ENCODE results near the gene OR10V1.
"Not testable (repeated sequence)": the region's sequence is repeated elsewhere in the genome, so short reads cannot be mapped to it uniquely, and the experiment has no call there.

Gene OR10V1

DNA sequence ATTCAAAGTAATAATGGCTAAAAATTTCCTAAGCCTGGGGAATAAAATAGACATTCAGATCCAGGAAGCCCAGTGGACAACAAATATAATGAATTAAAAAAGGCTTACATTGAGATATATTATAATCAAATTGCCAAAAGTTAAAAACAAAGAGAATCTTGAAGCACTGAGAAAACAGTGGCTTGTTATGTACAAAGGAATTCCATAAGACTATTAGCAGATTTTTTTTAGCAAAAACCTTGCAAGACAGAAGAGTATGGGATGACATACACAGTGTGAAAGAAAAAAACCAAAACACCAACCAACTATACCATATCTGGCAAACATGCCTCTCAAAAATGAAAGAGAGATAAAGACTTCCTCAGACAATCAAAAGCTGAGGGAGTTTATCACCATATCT lies 20.7 kb downstream of the OR10V1 start:
- Histone ChIP-seq H3K36me3 (ENCODE audit: control insufficient read depth in 1 of 2, insufficient read depth in 2 of 2, low read depth in 1 of 2, low read length in 2 of 2) (no peaks in the 10 kb centered on the region), H2BK15ac (ENCODE audit: low read depth, poor library complexity, severe bottlenecking) (no peak overlapping the region), H2AK5ac (ENCODE audit: low read length, severe bottlenecking) (no peak overlapping the region), H3K27ac (ENCODE audit: low read length, poor library complexity, severe bottlenecking) (no peak overlapping the region), H4K8ac (ENCODE audit: low read length) (no peak overlapping the region), H3K4me2 (ENCODE audit: low read length, poor library complexity, severe bottlenecking) (no peak overlapping the region), H2BK5ac (ENCODE audit: low read depth, low read length, poor library complexity, severe bottlenecking) (no peak overlapping the region), H2BK120ac (ENCODE audit: low read depth, low read length) (no peak overlapping the region), H3K23ac (ENCODE audit: low read length in 2 of 2) (no peak overlapping the region), H2BK12ac (ENCODE audit: low read length in 2 of 2) (no peak overlapping the region), H4K91ac (ENCODE audit: low read length) (no peak overlapping the region), H3K4ac (ENCODE audit: low read depth in 1 of 2, low read length in 2 of 2) (no peak overlapping the region), H3K4me3 (ENCODE audit: insufficient read depth in 1 of 2, low read depth in 1 of 2, low read length in 2 of 2) (no peak overlapping the region), H3K4me1 (ENCODE audit: control insufficient read depth, insufficient read depth, low read depth, low read length) (no peaks in the 10 kb centered on the region), H3K9me3 (ENCODE audit: control insufficient read depth, low read length) (peaks cover 19% of the 10 kb centered on the region), H3K9ac (ENCODE audit: low read length) (no peak overlapping the region), H2AFZ (ENCODE audit: low read depth, low read length) (no peak overlapping the region), H3K79me1 (replicated peaks; ENCODE audit: low read length, poor library complexity, severe bottlenecking) (no peaks in the 10 kb centered on the region), H3K14ac (ENCODE audit: low read length in 2 of 2) (no peak overlapping the region), H3K18ac (ENCODE audit: low read depth in 1 of 2, low read length in 2 of 2) (no peak overlapping the region), H3K27me3 (ENCODE audit: control insufficient read depth in 1 of 2, insufficient read depth in 1 of 2, low read length in 2 of 2) (no peaks in the 10 kb centered on the region)
- no peak for DNase-seq

DNA sequence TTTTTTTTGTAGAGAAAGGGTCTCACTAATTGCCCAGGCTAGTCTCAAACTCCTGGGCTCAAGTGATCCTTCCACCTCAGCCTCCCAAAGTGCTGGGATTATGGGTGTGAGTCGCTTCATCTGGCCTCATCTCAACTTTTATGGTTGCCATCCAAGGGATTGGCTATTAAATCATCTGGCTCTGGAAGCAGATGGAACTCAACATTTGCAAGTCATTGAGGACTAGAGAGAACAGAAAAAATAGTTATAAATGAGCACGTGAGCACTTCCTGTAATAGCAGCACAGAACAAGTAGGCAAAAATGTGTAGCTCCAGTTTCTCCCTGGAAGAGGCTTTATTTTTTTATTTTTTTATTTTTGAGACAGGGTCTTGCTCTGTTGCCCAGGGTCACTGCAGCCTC lies 22.5 kb downstream of the OR10V1 start:
- Histone ChIP-seq H2BK120ac (ENCODE audit: low read depth, low read length) (no peak overlapping the region), H3K4me1 (ENCODE audit: control insufficient read depth, insufficient read depth, low read depth, low read length) (no peaks in the 10 kb centered on the region), H3K36me3 (ENCODE audit: control insufficient read depth in 1 of 2, insufficient read depth in 2 of 2, low read depth in 1 of 2, low read length in 2 of 2) (no peaks in the 10 kb centered on the region), H3K4ac (ENCODE audit: low read depth in 1 of 2, low read length in 2 of 2) (no peak overlapping the region), H3K4me3 (ENCODE audit: insufficient read depth in 1 of 2, low read depth in 1 of 2, low read length in 2 of 2) (no peak overlapping the region), H3K9ac (ENCODE audit: low read length) (no peak overlapping the region), H3K18ac (ENCODE audit: low read depth in 1 of 2, low read length in 2 of 2) (no peak overlapping the region), H4K8ac (ENCODE audit: low read length) (no peak overlapping the region), H4K91ac (ENCODE audit: low read length) (no peak overlapping the region), H3K14ac (ENCODE audit: low read length in 2 of 2) (no peak overlapping the region), H3K27me3 (ENCODE audit: control insufficient read depth in 1 of 2, insufficient read depth in 1 of 2, low read length in 2 of 2) (no peaks in the 10 kb centered on the region), H3K9me3 (ENCODE audit: control insufficient read depth, low read length) (peaks cover 19% of the 10 kb centered on the region), H3K27ac (ENCODE audit: low read length, poor library complexity, severe bottlenecking) (no peak overlapping the region), H3K79me1 (replicated peaks; ENCODE audit: low read length, poor library complexity, severe bottlenecking) (no peaks in the 10 kb centered on the region), H2BK12ac (ENCODE audit: low read length in 2 of 2) (no peak overlapping the region), H2AK5ac (ENCODE audit: low read length, severe bottlenecking) (no peak overlapping the region), H2AFZ (ENCODE audit: low read depth, low read length) (no peak overlapping the region), H3K23ac (ENCODE audit: low read length in 2 of 2) (no peak overlapping the region), H2BK15ac (ENCODE audit: low read depth, poor library complexity, severe bottlenecking) (no peak overlapping the region), H3K4me2 (ENCODE audit: low read length, poor library complexity, severe bottlenecking) (no peak overlapping the region), H2BK5ac (ENCODE audit: low read depth, low read length, poor library complexity, severe bottlenecking) (no peak overlapping the region)
- DNase-seq, result no peak
- 75% methylated on average over 2 of the region's 2 CpGs for WGBS

DNA sequence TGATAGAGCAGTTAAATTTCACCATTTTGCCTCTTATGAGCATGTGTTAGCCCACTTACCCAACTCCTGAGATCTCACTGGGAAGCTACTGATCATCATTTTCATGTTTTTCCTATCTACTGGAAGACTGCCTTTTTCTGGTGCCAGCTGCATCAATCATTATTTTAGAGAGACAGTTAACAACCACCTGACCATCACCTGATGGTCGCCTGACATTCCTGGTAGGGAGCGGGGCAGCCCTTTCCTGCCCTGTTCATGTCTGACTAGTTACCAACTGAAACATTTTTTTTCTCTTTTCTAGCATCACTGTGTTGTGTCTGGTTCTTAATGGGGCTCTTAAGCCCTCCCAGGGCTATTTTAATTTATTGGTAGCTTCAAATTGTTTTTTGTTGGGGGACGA lies 24.6 kb downstream of the OR10V1 start:
- H2AFZ ChIP-seq (ENCODE audit: low read depth, low read length), result no peak overlapping the region
- H3K27me3 ChIP-seq (ENCODE audit: control insufficient read depth in 1 of 2, insufficient read depth in 1 of 2, low read length in 2 of 2), result no peaks in the 10 kb centered on the region
- H3K36me3 ChIP-seq (ENCODE audit: control insufficient read depth in 1 of 2, insufficient read depth in 2 of 2, low read depth in 1 of 2, low read length in 2 of 2), result no peaks in the 10 kb centered on the region
- no peak overlapping the region for H3K4me3 ChIP-seq (ENCODE audit: insufficient read depth in 1 of 2, low read depth in 1 of 2, low read length in 2 of 2)
- 56% methylated on average over 2 of the region's 3 CpGs for WGBS
- H2BK120ac ChIP-seq (ENCODE audit: low read depth, low read length), result no peak overlapping the region
- H3K14ac ChIP-seq (ENCODE audit: low read length in 2 of 2), result no peak overlapping the region
- no peak overlapping the region for H4K8ac ChIP-seq (ENCODE audit: low read length)
- H2BK5ac ChIP-seq (ENCODE audit: low read depth, low read length, poor library complexity, severe bottlenecking), result no peak overlapping the region
- H3K4ac ChIP-seq (ENCODE audit: low read depth in 1 of 2, low read length in 2 of 2), result no peak overlapping the region
- H3K27ac ChIP-seq (ENCODE audit: low read length, poor library complexity, severe bottlenecking), result no peak overlapping the region
- no peak overlapping the region for H4K91ac ChIP-seq (ENCODE audit: low read length)
- H3K4me1 ChIP-seq (ENCODE audit: control insufficient read depth, insufficient read depth, low read depth, low read length), result no peaks in the 10 kb centered on the region
- peak overlapping the region in 1 of 2 experiments; percentile 34 for H3K18ac ChIP-seq (ENCODE audit: low read depth in 1 of 2, low read length in 2 of 2)
- H3K4me2 ChIP-seq (ENCODE audit: low read length, poor library complexity, severe bottlenecking), result no peak overlapping the region
- no peak overlapping the region for H2BK12ac ChIP-seq (ENCODE audit: low read length in 2 of 2)
- H3K9me3 ChIP-seq (ENCODE audit: control insufficient read depth, low read length), result peaks cover 25% of the 10 kb centered on the region
- H2BK15ac ChIP-seq (ENCODE audit: low read depth, poor library complexity, severe bottlenecking), result no peak overlapping the region
- H3K23ac ChIP-seq (ENCODE audit: low read length in 2 of 2), result no peak overlapping the region
- H3K79me1 ChIP-seq (replicated peaks; ENCODE audit: low read length, poor library complexity, severe bottlenecking), result no peaks in the 10 kb centered on the region
- DNase-seq, result no peak
- no peak overlapping the region for H3K9ac ChIP-seq (ENCODE audit: low read length)
- H2AK5ac ChIP-seq (ENCODE audit: low read length, severe bottlenecking), result no peak overlapping the region

DNA sequence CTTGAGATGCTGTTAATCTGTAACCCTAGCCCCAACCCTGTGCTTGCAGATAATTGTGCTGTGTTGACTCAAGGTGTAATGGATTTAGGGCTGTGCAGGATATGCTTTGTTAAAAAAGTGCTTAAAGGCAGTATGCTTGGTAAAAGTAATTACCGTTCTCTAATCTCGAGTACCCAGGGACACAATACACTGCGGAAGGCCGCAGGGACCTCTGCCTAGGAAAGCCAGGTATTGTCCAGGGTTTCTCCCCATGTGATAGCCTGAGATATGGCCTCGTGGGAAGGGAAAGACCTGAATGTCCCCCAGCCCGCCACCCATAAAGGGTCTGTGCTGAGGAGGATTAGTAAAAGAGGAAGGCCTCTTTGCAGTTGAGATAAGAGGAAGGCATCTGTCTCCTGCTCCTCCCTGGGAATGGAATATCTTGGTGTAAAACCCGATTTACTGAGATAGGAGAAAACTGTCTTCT lies 32.4 kb downstream of the OR10V1 start:
- not testable (repeated sequence) for H2BK5ac ChIP-seq (ENCODE audit: low read depth, low read length, poor library complexity, severe bottlenecking); H3K4me1 ChIP-seq (ENCODE audit: control insufficient read depth, insufficient read depth, low read depth, low read length); H3K9ac ChIP-seq (ENCODE audit: low read length); DNase-seq; H4K8ac ChIP-seq (ENCODE audit: low read length); H3K4ac ChIP-seq (ENCODE audit: low read depth in 1 of 2, low read length in 2 of 2); H3K18ac ChIP-seq (ENCODE audit: low read depth in 1 of 2, low read length in 2 of 2); H3K4me3 ChIP-seq (ENCODE audit: insufficient read depth in 1 of 2, low read depth in 1 of 2, low read length in 2 of 2); H4K91ac ChIP-seq (ENCODE audit: low read length); H2BK12ac ChIP-seq (ENCODE audit: low read length in 2 of 2); H2AK5ac ChIP-seq (ENCODE audit: low read length, severe bottlenecking); H3K79me1 ChIP-seq (replicated peaks; ENCODE audit: low read length, poor library complexity, severe bottlenecking); H3K23ac ChIP-seq (ENCODE audit: low read length in 2 of 2); H3K4me2 ChIP-seq (ENCODE audit: low read length, poor library complexity, severe bottlenecking); H3K27me3 ChIP-seq (ENCODE audit: control insufficient read depth in 1 of 2, insufficient read depth in 1 of 2, low read length in 2 of 2); H3K9me3 ChIP-seq (ENCODE audit: control insufficient read depth, low read length); H2AFZ ChIP-seq (ENCODE audit: low read depth, low read length); H3K36me3 ChIP-seq (ENCODE audit: control insufficient read depth in 1 of 2, insufficient read depth in 2 of 2, low read depth in 1 of 2, low read length in 2 of 2); H2BK120ac ChIP-seq (ENCODE audit: low read depth, low read length); H2BK15ac ChIP-seq (ENCODE audit: low read depth, poor library complexity, severe bottlenecking); H3K14ac ChIP-seq (ENCODE audit: low read length in 2 of 2)
- H3K27ac ChIP-seq (ENCODE audit: low read length, poor library complexity, severe bottlenecking), result peak overlapping the region; percentile 30
- WGBS, result 61% methylated on average over 7 of the region's 7 CpGs
